ENCODE measurements around the gene RMC1. TPM values are rescaled to one million over a fixed set of nuclear protein-coding genes. Genes with fewer than 3 reads are reported as not detected.
"Not testable (repeated sequence)": the region's sequence is repeated elsewhere in the genome, so short reads cannot be mapped to it uniquely, and the experiment has no call there.

Gene RMC1
- total RNA-seq, 1 donor from 2014 or later: 28.9 TPM

DNA sequence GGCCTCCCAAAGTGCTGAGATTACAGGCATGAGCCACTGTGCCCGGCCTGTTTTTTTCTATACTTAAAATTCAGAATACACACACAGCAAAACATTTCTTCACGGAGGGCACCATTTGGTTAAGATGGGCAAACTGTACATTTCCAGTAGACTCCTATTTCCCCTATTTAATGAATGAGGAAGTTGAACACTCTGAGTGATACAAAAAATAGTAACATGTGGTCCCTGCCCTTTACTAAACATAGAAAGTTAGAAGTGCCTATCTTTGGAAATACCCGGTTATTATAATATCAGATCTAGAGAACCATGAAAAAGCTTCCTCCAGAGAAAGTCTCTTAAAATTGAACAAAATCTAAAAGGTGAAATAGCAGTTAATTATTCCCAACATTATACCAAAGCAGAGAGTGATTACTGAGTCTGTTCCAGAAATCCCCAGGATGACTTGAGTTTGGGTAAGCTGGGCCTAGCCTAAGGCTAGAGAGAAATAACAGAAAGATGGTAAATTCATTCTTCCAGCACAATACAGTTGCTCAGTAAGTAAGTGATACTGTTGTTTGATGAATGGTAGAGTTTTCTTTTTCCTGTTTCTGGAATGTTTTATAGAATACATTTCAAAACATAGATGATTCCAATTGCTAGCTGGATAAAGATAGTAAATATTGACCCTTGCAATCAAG lies 23.3 kb upstream of the RMC1 start:
- Mint-ChIP-seq H3K4me3 (no peak overlapping the region), H3K36me3 (ENCODE audit: low read depth) (peaks cover 9% of the 10 kb centered on the region)

DNA sequence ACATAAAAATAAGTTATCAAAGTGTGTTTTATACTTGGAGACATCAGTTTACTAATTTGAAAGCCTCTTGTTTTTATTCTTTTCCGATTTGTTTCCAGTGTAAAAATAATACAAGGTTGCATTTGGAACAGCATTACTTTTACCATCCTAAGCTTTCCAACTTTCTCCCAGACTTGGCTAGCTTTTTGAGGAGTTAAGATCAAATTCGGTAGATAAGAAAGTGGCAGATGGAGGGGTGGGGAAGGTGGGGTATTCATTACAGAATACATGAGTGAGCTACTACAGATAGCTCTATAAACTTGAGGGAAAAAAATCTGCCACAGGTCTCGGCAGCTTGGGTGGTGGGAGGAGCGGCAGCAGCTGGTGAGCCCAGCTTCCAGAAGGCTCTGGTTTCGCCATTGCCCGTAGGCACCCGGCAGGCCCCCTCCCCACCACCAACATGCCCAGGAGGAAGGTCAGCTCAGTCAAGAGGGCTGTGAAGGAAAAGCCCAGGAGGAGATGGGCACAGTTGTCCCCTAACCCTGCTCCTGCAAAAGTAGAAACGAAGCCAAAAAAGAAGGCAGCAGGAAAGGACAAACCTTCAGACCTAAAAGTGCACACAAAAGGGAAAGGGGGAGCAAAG lies 18.6 kb upstream of the RMC1 start:
- Mint-ChIP-seq H3K27ac (ENCODE audit: unreplicated experiment) (no peak overlapping the region), H3K9me3 (no peaks in the 10 kb centered on the region), H3K4me1 (no peaks in the 10 kb centered on the region), H3K4me3 (no peak overlapping the region), H3K27me3 (ENCODE audit: low read depth) (no peaks in the 10 kb centered on the region), H3K36me3 (ENCODE audit: low read depth) (peaks cover 3% of the 10 kb centered on the region)
- DNase-seq (ENCODE audit: low read depth, low spot score): no peak
- TF ChIP-seq, protein P1, sequence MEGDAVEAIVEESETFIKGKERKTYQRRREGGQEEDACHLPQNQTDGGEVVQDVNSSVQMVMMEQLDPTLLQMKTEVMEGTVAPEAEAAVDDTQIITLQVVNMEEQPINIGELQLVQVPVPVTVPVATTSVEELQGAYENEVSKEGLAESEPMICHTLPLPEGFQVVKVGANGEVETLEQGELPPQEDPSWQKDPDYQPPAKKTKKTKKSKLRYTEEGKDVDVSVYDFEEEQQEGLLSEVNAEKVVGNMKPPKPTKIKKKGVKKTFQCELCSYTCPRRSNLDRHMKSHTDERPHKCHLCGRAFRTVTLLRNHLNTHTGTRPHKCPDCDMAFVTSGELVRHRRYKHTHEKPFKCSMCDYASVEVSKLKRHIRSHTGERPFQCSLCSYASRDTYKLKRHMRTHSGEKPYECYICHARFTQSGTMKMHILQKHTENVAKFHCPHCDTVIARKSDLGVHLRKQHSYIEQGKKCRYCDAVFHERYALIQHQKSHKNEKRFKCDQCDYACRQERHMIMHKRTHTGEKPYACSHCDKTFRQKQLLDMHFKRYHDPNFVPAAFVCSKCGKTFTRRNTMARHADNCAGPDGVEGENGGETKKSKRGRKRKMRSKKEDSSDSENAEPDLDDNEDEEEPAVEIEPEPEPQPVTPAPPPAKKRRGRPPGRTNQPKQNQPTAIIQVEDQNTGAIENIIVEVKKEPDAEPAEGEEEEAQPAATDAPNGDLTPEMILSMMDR (conservative IDR thresholded peaks at IDR 0.05): no peak

More for the DNA sequence above, 23.3 kb upstream of the RMC1 start:
- Mint-ChIP-seq H3K4me1 (no peaks in the 10 kb centered on the region), H3K27me3 (ENCODE audit: low read depth) (no peaks in the 10 kb centered on the region), H3K9me3 (no peaks in the 10 kb centered on the region), H3K27ac (ENCODE audit: unreplicated experiment) (no peak overlapping the region)
- TF ChIP-seq, protein P1 (conservative IDR thresholded peaks at IDR 0.05): no peak
- DNase-seq (ENCODE audit: low read depth, low spot score): no peak

DNA sequence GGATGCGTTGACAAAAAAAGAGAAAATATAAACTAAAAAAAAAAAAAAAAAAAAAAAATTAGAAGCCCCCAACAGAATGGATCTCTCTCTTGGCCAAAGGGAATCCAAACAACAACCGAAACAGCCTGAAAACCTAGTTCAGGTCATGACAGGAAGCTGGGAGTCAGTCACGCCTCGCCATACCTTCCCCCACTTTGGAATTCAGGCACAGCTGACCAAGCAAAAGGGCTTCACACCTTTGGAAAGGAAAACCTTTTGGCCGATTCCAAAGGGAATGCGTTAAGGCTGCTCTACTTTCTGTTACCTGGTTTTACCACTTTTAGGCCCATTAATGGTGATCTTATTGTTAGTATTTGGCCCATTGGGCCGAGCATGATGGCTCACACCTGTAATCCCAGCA lies 17.9 kb upstream of the RMC1 start:
- no peaks in the 10 kb centered on the region for H3K4me1 Mint-ChIP-seq
- no peak for DNase-seq (ENCODE audit: low read depth, low spot score)
- H3K27me3 Mint-ChIP-seq (ENCODE audit: low read depth): no peaks in the 10 kb centered on the region
- H3K9me3 Mint-ChIP-seq: peaks cover 4% of the 10 kb centered on the region
- no peak overlapping the region for H3K27ac Mint-ChIP-seq (ENCODE audit: unreplicated experiment)
- TF ChIP-seq, protein P1 (conservative IDR thresholded peaks at IDR 0.05): no peak
- H3K36me3 Mint-ChIP-seq (ENCODE audit: low read depth): peaks cover 3% of the 10 kb centered on the region
- H3K4me3 Mint-ChIP-seq: no peak overlapping the region

DNA sequence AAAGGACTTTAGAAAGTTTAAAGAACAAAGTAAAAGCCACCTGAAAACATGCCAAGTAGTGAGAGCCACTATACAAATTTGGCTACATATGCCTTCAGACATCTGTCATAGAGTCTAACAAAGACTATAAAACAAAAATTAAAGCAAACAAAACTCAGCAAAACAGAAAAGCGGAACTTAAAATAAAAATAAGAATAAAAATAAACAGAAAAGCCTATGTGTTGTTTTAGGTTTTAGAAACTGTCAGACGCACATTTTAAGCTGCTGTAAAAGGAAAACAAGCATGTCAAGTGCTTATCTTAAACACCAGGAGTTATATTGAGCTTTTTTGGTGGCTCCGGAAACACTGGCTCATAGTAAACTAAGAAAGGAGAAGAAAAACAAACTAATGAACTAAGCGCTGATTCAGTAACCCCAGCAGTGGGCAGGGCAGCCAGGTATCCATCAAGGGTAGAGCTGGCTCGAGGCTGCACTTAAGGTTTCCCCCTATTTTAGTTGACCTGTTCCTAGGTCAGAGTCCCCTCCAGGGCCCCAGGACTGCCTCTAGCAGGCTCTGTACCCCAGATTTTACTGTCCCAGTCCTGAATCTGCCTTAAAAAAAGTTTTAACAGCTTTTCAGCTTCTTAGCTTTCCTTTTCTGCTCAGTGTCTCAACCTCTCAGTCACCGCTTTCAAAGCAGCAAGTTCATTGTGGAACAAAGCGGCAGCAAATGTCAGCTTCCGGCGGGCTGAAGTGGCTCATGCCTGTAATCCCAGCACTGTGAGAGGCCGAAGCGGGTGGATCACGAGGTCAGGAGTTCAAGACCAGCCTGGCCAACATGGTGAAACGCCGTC lies 15.4 kb upstream of the RMC1 start:
- TF ChIP-seq, protein P1 (conservative IDR thresholded peaks at IDR 0.05): no peak
- Mint-ChIP-seq H3K4me3 (no peak overlapping the region), H3K36me3 (ENCODE audit: low read depth) (peaks cover 6% of the 10 kb centered on the region), H3K9me3 (peaks cover 8% of the 10 kb centered on the region), H3K27ac (ENCODE audit: unreplicated experiment) (no peak overlapping the region), H3K4me1 (no peaks in the 10 kb centered on the region), H3K27me3 (ENCODE audit: low read depth) (no peaks in the 10 kb centered on the region)
- DNase-seq (ENCODE audit: low read depth, low spot score): no peak

DNA sequence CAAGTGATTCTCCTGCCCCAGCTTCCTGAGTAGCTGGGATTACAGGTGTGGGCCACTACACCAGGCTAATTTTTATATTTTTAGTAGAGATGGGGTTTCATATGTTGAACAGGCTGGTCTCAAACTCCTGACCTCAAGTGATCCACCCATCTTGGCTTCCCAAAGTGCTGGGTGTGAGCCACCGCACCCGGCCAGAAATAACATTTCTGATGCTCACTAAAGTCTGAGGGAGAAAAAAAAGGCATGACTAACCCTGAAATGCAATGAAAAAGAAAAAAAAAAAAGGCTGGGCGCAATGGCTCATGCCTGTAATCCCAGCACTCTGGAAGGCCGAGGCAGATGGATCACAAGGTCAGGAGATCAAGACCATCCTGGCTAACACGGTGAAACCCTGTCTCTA lies 13.7 kb upstream of the RMC1 start:
- H3K27ac Mint-ChIP-seq (ENCODE audit: unreplicated experiment); H3K27me3 Mint-ChIP-seq (ENCODE audit: low read depth); DNase-seq (ENCODE audit: low read depth, low spot score): not testable (repeated sequence)

More for the DNA sequence above, 13.7 kb upstream of the RMC1 start:
- H3K36me3 Mint-ChIP-seq (ENCODE audit: low read depth); H3K4me1 Mint-ChIP-seq; H3K4me3 Mint-ChIP-seq; H3K9me3 Mint-ChIP-seq: not testable (repeated sequence)

Measured in neural crest cell (in vitro differentiated cells).